ENCODE data around the gene MAPK11.

- TF ChIP-seq CTCF (IDR thresholded peaks at IDR 0.05) (no peak), EZH2phosphoT487 (IDR thresholded peaks at IDR 0.05) (no peak)
These were observed 9.2 kb downstream of the MAPK11 start for GRCh38 chr22:50260801-50261614.
